ENCODE data around the gene PLK4. TPM values are rescaled to one million over a fixed set of nuclear protein-coding genes. Genes with fewer than 3 reads are reported as not detected.
"Not testable (repeated sequence)": the region's sequence is repeated elsewhere in the genome, so short reads cannot be mapped to it uniquely, and the experiment has no call there.

The PLK4 gene
- polyA plus RNA-seq, 3 donors from 2014 or later, result 2.0 to 3.9 (median 2.9) TPM

DNA sequence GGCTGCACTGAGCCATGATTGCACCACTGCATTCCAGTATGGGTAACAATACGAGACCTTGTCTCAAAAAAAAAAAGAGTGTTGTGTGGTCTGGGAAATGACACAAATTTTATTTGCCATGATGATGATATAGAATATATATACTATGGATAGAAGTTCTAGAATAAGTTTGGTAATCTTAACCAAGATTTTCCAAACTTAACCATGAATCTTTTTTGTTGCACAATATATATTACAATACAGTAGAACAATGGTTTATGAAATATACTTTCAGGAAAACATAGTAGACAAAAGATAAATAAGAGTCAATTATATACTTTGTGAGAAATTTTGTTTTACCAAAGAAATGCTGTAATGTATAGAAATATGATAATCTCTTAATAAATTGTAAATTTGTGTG, 49.5 kb downstream of the PLK4 start:
- Mint-ChIP-seq H3K36me3 (peaks cover 10 to 24% (median 19%) of the 10 kb centered on the region in 3 donors), H3K27ac (no peak overlapping the region), H3K4me3 (no peak overlapping the region), H3K27me3 (ENCODE audit: low read depth in 3 of 3) (no peaks in the 10 kb centered on the region), H3K4me1 (no peaks in the 10 kb centered on the region), H3K9me3 (no peaks in the 10 kb centered on the region)
- no peak for DNase-seq

GRCh38 chr4:127931836-127932235, 51.1 kb downstream of the PLK4 start:
- H3K4me3 Mint-ChIP-seq; H3K27me3 Mint-ChIP-seq (ENCODE audit: low read depth in 3 of 3); H3K4me1 Mint-ChIP-seq; DNase-seq; H3K9me3 Mint-ChIP-seq; H3K27ac Mint-ChIP-seq: not testable (repeated sequence)
- H3K36me3 Mint-ChIP-seq, result peaks cover 4 to 14% (median 13%) of the 10 kb centered on the region in 3 donors

- no peaks in the 10 kb centered on the region for H3K9me3 Mint-ChIP-seq
- H3K27me3 Mint-ChIP-seq (ENCODE audit: low read depth in 3 of 3), result peaks cover 0 to 2% (median 0%) of the 10 kb centered on the region in 3 donors
- H3K36me3 Mint-ChIP-seq, result peaks cover 17 to 25% (median 17%) of the 10 kb centered on the region in 3 donors
- no peaks in the 10 kb centered on the region for H3K4me1 Mint-ChIP-seq
- no peak overlapping the region for H3K4me3 Mint-ChIP-seq
- no peak for DNase-seq
- H3K27ac Mint-ChIP-seq, result no peak overlapping the region
Observed at GRCh38 chr4:127936974-127937373, 56.3 kb downstream of the PLK4 start.

Other genes starting within 250 kb of the PLK4 start
- gene INTU, start 247.9 kb upstream of the PLK4 start, polyA plus RNA-seq, result under 1 TPM in 1 of 3 donors, not detected in 2; 0.21 TPM
- not detected for gene SLC25A31, start 150.5 kb upstream of the PLK4 start, polyA plus RNA-seq
- gene HSPA4L, start 98.6 kb upstream of the PLK4 start, polyA plus RNA-seq, result not detected
- gene MFSD8, start 84.3 kb downstream of the PLK4 start, polyA plus RNA-seq, result 10 to 100 TPM in 1 of 3 donors, 1 to 10 TPM in 2; 8.2 to 19.8 (median 8.3) TPM
- 10 to 100 TPM in 2 of 3 donors, 1 to 10 TPM in 1; 3.4 to 11.8 (median 10.4) TPM for gene ABHD18, start 84.5 kb downstream of the PLK4 start, polyA plus RNA-seq
- 1 to 10 TPM; 5.0 to 7.4 (median 7.3) TPM for gene LARP1B, start 180.4 kb downstream of the PLK4 start, polyA plus RNA-seq

Data from immature natural killer cell (primary cell).